Measurements from ENCODE around the gene COG7. TPM values are rescaled to one million over a fixed set of nuclear protein-coding genes. Genes with fewer than 3 reads are reported as not detected.

Gene COG7
- total and polyA plus RNA-seq, 2 donors (not counting 1 experiment from before 2014, with no cell fraction given), result 17.5 to 20.9 TPM

- Histone ChIP-seq H3K4me3 (replicated peaks in 1 of 4; ENCODE audit: control extremely low read depth in 1 of 4, insufficient read depth in 1 of 4, low read depth in 3 of 4, low read length in 4 of 4) (no peak overlapping the region), H4K20me1 (ENCODE audit: control insufficient read depth, extremely low read depth, insufficient read depth, low read length) (no peaks in the 10 kb centered on the region), H3K9me3 (ENCODE audit: control insufficient read depth, insufficient read depth, low read depth, low read length) (no peaks in the 10 kb centered on the region), H3K4me2 (ENCODE audit: extremely low read depth, insufficient read depth, low read length) (no peak overlapping the region), H3K27me3 (ENCODE audit: control insufficient read depth, insufficient read depth, low read length) (no peaks in the 10 kb centered on the region), H3K36me3 (ENCODE audit: control insufficient read depth, insufficient read depth, low read length) (peaks cover 25% of the 10 kb centered on the region), H3K9ac (ENCODE audit: insufficient read depth, low read length) (no peak overlapping the region), H3K27ac (ENCODE audit: insufficient read depth, low read length) (no peak overlapping the region), H3K79me2 (ENCODE audit: control insufficient read depth, insufficient read depth, low read length) (no peaks in the 10 kb centered on the region), H2AFZ (ENCODE audit: low read length) (no peak overlapping the region), H3K4me1 (ENCODE audit: control insufficient read depth, extremely low read depth, insufficient read depth, low read length) (no peaks in the 10 kb centered on the region)
- TF ChIP-seq CTCF (conservative IDR thresholded peaks at IDR 0.05 in 1 of 2, IDR thresholded peaks at IDR 0.05 in 1 of 2; ENCODE audit: low read depth in 1 of 2, low read length in 2 of 2) (no peak), EZH2 (IDR thresholded peaks at IDR 0.05; ENCODE audit: low read length, missing control alignments) (no peak)
- DNase-seq (ENCODE audit: low read depth in 2 of 2), result no peak
Observed at GRCh38 chr16:23486480-23486879, 33.5 kb upstream of the COG7 start.

- Histone ChIP-seq H3K27ac (ENCODE audit: insufficient read depth, low read length) (no peak overlapping the region), H4K20me1 (ENCODE audit: control insufficient read depth, extremely low read depth, insufficient read depth, low read length) (no peaks in the 10 kb centered on the region), H3K79me2 (ENCODE audit: control insufficient read depth, insufficient read depth, low read length) (no peaks in the 10 kb centered on the region), H2AFZ (ENCODE audit: low read length) (no peak overlapping the region), H3K9me3 (ENCODE audit: control insufficient read depth, insufficient read depth, low read depth, low read length) (no peaks in the 10 kb centered on the region), H3K4me3 (replicated peaks in 1 of 4; ENCODE audit: control extremely low read depth in 1 of 4, insufficient read depth in 1 of 4, low read depth in 3 of 4, low read length in 4 of 4) (no peak overlapping the region), H3K36me3 (ENCODE audit: control insufficient read depth, insufficient read depth, low read length) (peaks cover 27% of the 10 kb centered on the region), H3K4me1 (ENCODE audit: control insufficient read depth, extremely low read depth, insufficient read depth, low read length) (no peaks in the 10 kb centered on the region), H3K4me2 (ENCODE audit: extremely low read depth, insufficient read depth, low read length) (no peak overlapping the region), H3K27me3 (ENCODE audit: control insufficient read depth, insufficient read depth, low read length) (no peaks in the 10 kb centered on the region), H3K9ac (ENCODE audit: insufficient read depth, low read length) (no peak overlapping the region)
- no peak for DNase-seq (ENCODE audit: low read depth in 2 of 2)
- no peak for TF ChIP-seq CTCF (conservative IDR thresholded peaks at IDR 0.05 in 1 of 2, IDR thresholded peaks at IDR 0.05 in 1 of 2; ENCODE audit: low read depth in 1 of 2, low read length in 2 of 2)
- no peak for TF ChIP-seq EZH2 (IDR thresholded peaks at IDR 0.05; ENCODE audit: low read length, missing control alignments)
Observed at GRCh38 chr16:23485841-23486240, 32.9 kb upstream of the COG7 start.

- H3K36me3 ChIP-seq (ENCODE audit: control insufficient read depth, insufficient read depth, low read length), result peaks cover 30% of the 10 kb centered on the region
Observed at GRCh38 chr16:23485257-23485614, 32.2 kb upstream of the COG7 start.

More at GRCh38 chr16:23485257-23485614, 32.2 kb upstream of the COG7 start:
- Histone ChIP-seq H3K4me3 (replicated peaks in 1 of 4; ENCODE audit: control extremely low read depth in 1 of 4, insufficient read depth in 1 of 4, low read depth in 3 of 4, low read length in 4 of 4) (no peak overlapping the region), H3K4me2 (ENCODE audit: extremely low read depth, insufficient read depth, low read length) (no peak overlapping the region), H3K9me3 (ENCODE audit: control insufficient read depth, insufficient read depth, low read depth, low read length) (no peaks in the 10 kb centered on the region), H3K79me2 (ENCODE audit: control insufficient read depth, insufficient read depth, low read length) (no peaks in the 10 kb centered on the region), H3K4me1 (ENCODE audit: control insufficient read depth, extremely low read depth, insufficient read depth, low read length) (no peaks in the 10 kb centered on the region), H3K9ac (ENCODE audit: insufficient read depth, low read length) (no peak overlapping the region), H2AFZ (ENCODE audit: low read length) (no peak overlapping the region), H3K27me3 (ENCODE audit: control insufficient read depth, insufficient read depth, low read length) (no peaks in the 10 kb centered on the region), H4K20me1 (ENCODE audit: control insufficient read depth, extremely low read depth, insufficient read depth, low read length) (no peaks in the 10 kb centered on the region), H3K27ac (ENCODE audit: insufficient read depth, low read length) (no peak overlapping the region)
- no peak for DNase-seq (ENCODE audit: low read depth in 2 of 2)
- TF ChIP-seq EZH2 (IDR thresholded peaks at IDR 0.05; ENCODE audit: low read length, missing control alignments) (no peak), CTCF (conservative IDR thresholded peaks at IDR 0.05 in 1 of 2, IDR thresholded peaks at IDR 0.05 in 1 of 2; ENCODE audit: low read depth in 1 of 2, low read length in 2 of 2) (no peak)
